Measurements from ENCODE around the gene NELL2. TPM values are rescaled to one million over a fixed set of nuclear protein-coding genes. Genes with fewer than 3 reads are reported as not detected.

Gene NELL2
- total RNA-seq, 1 donor from 2014 or later: 27.1 TPM

GRCh38 chr12:44859998-44860689 lies 16.0 kb downstream of the NELL2 start:
- no peak for TF ChIP-seq CTCF (conservative IDR thresholded peaks at IDR 0.05)
- H3K36me3 Mint-ChIP-seq: no peaks in the 10 kb centered on the region
- DNase-seq (ENCODE audit: extremely low spot score, unreplicated experiment): no peak
- peaks cover 6% of the 10 kb centered on the region for H3K9me3 Mint-ChIP-seq
- H3K27ac Mint-ChIP-seq: no peak overlapping the region
- no peak overlapping the region for H3K4me3 Mint-ChIP-seq
- H3K27me3 Mint-ChIP-seq: no peaks in the 10 kb centered on the region
- H3K4me1 Mint-ChIP-seq (ENCODE audit: unreplicated experiment): no peaks in the 10 kb centered on the region

GRCh38 chr12:44858226-44858855 lies 17.8 kb downstream of the NELL2 start:
- Mint-ChIP-seq H3K9me3 (no peaks in the 10 kb centered on the region), H3K36me3 (no peaks in the 10 kb centered on the region), H3K4me1 (ENCODE audit: unreplicated experiment) (no peaks in the 10 kb centered on the region), H3K4me3 (no peak overlapping the region), H3K27ac (no peak overlapping the region), H3K27me3 (peaks cover 2% of the 10 kb centered on the region)
- no peak for TF ChIP-seq CTCF (conservative IDR thresholded peaks at IDR 0.05)
- DNase-seq (ENCODE audit: extremely low spot score, unreplicated experiment): no peak

DNA sequence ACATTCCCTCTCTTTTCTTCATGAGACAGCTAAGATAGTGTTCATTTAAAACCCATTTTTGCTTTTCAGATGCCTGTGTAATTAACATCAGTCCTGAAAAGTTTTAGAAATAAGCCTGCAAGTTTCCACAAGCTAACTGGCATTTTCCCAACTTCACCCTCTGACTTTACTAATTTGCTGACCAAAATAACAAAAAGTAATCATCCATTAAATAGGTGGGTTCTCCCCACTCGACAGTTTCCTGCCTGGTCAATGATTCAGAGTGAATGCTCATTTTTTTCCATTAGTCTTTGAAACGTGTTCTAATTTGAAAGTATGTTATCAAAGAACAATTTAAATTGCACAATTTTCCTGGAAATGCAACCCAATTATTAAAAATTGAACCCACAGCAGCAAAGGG lies 23.6 kb downstream of the NELL2 start:
- Mint-ChIP-seq H3K4me1 (ENCODE audit: unreplicated experiment) (peaks cover 4% of the 10 kb centered on the region), H3K36me3 (no peaks in the 10 kb centered on the region), H3K27ac (no peak overlapping the region), H3K27me3 (peaks cover 3% of the 10 kb centered on the region), H3K4me3 (no peak overlapping the region), H3K9me3 (no peaks in the 10 kb centered on the region)
- TF ChIP-seq CTCF (conservative IDR thresholded peaks at IDR 0.05): no peak
- DNase-seq (ENCODE audit: extremely low spot score, unreplicated experiment): no peak

GRCh38 chr12:44851586-44851985 lies 24.5 kb downstream of the NELL2 start:
- Mint-ChIP-seq H3K9me3 (no peaks in the 10 kb centered on the region), H3K4me1 (ENCODE audit: unreplicated experiment) (peaks cover 4% of the 10 kb centered on the region), H3K36me3 (no peaks in the 10 kb centered on the region), H3K27ac (no peak overlapping the region), H3K27me3 (peaks cover 3% of the 10 kb centered on the region), H3K4me3 (no peak overlapping the region)
- DNase-seq (ENCODE audit: extremely low spot score, unreplicated experiment): no peak
- TF ChIP-seq CTCF (conservative IDR thresholded peaks at IDR 0.05): no peak

- no peak for DNase-seq (ENCODE audit: extremely low spot score, unreplicated experiment)
- H3K36me3 Mint-ChIP-seq: no peaks in the 10 kb centered on the region
- H3K4me3 Mint-ChIP-seq: no peak overlapping the region
- no peaks in the 10 kb centered on the region for H3K9me3 Mint-ChIP-seq
- peaks cover 4% of the 10 kb centered on the region for H3K4me1 Mint-ChIP-seq (ENCODE audit: unreplicated experiment)
- peaks cover 3% of the 10 kb centered on the region for H3K27me3 Mint-ChIP-seq
- H3K27ac Mint-ChIP-seq: no peak overlapping the region
- TF ChIP-seq CTCF (conservative IDR thresholded peaks at IDR 0.05): no peak
Measured at GRCh38 chr12:44848703-44849085, 27.4 kb downstream of the NELL2 start.
